ENCODE results near the gene CPNE6. TPM values are rescaled to one million over a fixed set of nuclear protein-coding genes. Genes with fewer than 3 reads are reported as not detected.

CPNE6 gene
- total RNA-seq, 2 donors from 2014 or later, result not detected

- no peak for TF ChIP-seq CTCF (IDR thresholded peaks at IDR 0.05)
- TF ChIP-seq POLR2A (IDR thresholded peaks at IDR 0.05), result no peak
- no peaks in the 10 kb centered on the region for H3K36me3 ChIP-seq (replicated peaks in 1 of 2; ENCODE audit: insufficient read depth in 1 of 2, low read depth in 2 of 2)
- H3K4me3 ChIP-seq, result no peak overlapping the region
- WGBS, 2 donors, result 79% methylated on average over 9 of the region's 9 CpGs
- H3K9me3 ChIP-seq, result no peaks in the 10 kb centered on the region
- intact Hi-C loops (cut with DNase I), result no loop called here
- peaks cover 34% of the 10 kb centered on the region for H3K4me1 ChIP-seq
- peak overlapping the region in 3 of 4 donors; percentile 39 to 54 (median 53) for H3K27ac ChIP-seq
- no peak for ATAC-seq
- no peaks in the 10 kb centered on the region for H3K27me3 ChIP-seq
- DNase-seq, result no peak
Observed at GRCh38 chr14:24110060-24110459, 38.7 kb downstream of the CPNE6 start.

- ATAC-seq, result no peak
- 11 to 13% methylated on average over 1 of the region's 1 CpG for WGBS, 2 donors
- no peak for TF ChIP-seq POLR2A (IDR thresholded peaks at IDR 0.05)
- no peak for TF ChIP-seq CTCF (IDR thresholded peaks at IDR 0.05)
- peak overlapping the region in 3 of 4 donors; percentile 39 to 54 (median 53) for H3K27ac ChIP-seq
- H3K4me1 ChIP-seq, result peaks cover 34% of the 10 kb centered on the region
- no peaks in the 10 kb centered on the region for H3K36me3 ChIP-seq (replicated peaks in 1 of 2; ENCODE audit: insufficient read depth in 1 of 2, low read depth in 2 of 2)
- intact Hi-C loops (cut with DNase I), result no loop called here
- no peak for DNase-seq
- H3K4me3 ChIP-seq, result no peak overlapping the region
- H3K9me3 ChIP-seq, result no peaks in the 10 kb centered on the region
- no peaks in the 10 kb centered on the region for H3K27me3 ChIP-seq
Observed at GRCh38 chr14:24110523-24110922, 39.2 kb downstream of the CPNE6 start.

- no peak for TF ChIP-seq POLR2A (IDR thresholded peaks at IDR 0.05)
- no peak for TF ChIP-seq CTCF (IDR thresholded peaks at IDR 0.05)
- Histone ChIP-seq H3K27ac (peak overlapping the region; percentile 99 to 100 (median 99)), H3K27me3 (no peaks in the 10 kb centered on the region), H3K9me3 (no peaks in the 10 kb centered on the region), H3K4me1 (peaks cover 60% of the 10 kb centered on the region), H3K4me3 (peak overlapping the region; percentile 3 to 16), H3K36me3 (replicated peaks in 1 of 2; ENCODE audit: insufficient read depth in 1 of 2, low read depth in 2 of 2) (no peaks in the 10 kb centered on the region)
- WGBS, 2 donors, result 8 to 11% methylated on average over 13 to 15 of the region's 15 CpGs
- ATAC-seq (no peak), DNase-seq (no peak)
- intact Hi-C loops (cut with DNase I), result no loop called here
Observed at GRCh38 chr14:24113379-24113800, 42.0 kb downstream of the CPNE6 start.

GRCh38 chr14:24113801-24114531, 42.6 kb downstream of the CPNE6 start:
- 0% methylated on average over 31 to 42 of the region's 42 CpGs for WGBS, 2 donors
- H3K36me3 ChIP-seq (replicated peaks in 1 of 2; ENCODE audit: insufficient read depth in 1 of 2, low read depth in 2 of 2), result peaks cover under 1% of the 10 kb centered on the region in 2 donors
- peak; percentile 47 for ATAC-seq
- peaks cover 55% of the 10 kb centered on the region for H3K4me1 ChIP-seq
- intact Hi-C loops (cut with DNase I), result no loop called here
- peak overlapping the region; percentile 99 to 100 (median 99) for H3K27ac ChIP-seq
- no peak for TF ChIP-seq CTCF (IDR thresholded peaks at IDR 0.05)
- TF ChIP-seq POLR2A (IDR thresholded peaks at IDR 0.05), result peak; percentile 49 to 92 (median 89)
- DNase-seq, result peak; percentile 89 to 94 (median 92)
- no peaks in the 10 kb centered on the region for H3K27me3 ChIP-seq
- no peaks in the 10 kb centered on the region for H3K9me3 ChIP-seq
- H3K4me3 ChIP-seq, result peak overlapping the region; percentile 16 to 68
